ENCODE data around the gene STARD6. TPM values are rescaled to one million over a fixed set of nuclear protein-coding genes. Genes with fewer than 3 reads are reported as not detected.
A peak's percentile ranks its signal among the peaks of the same experiment; 100 is the strongest.
"Not testable (repeated sequence)": the region's sequence is repeated elsewhere in the genome, so short reads cannot be mapped to it uniquely, and the experiment has no call there.

Gene STARD6
- total RNA-seq, result not detected
- long read RNA-seq, result 0 reads

GRCh38 chr18:54357660-54358494 is at the start of gene STARD6, which contains the start of gene C18orf54:
TSS of gene STARD6 (minus strand) at chr18:54357858. CDS start at chr18:54354573, 3,285 bp downstream.
TSS of gene C18orf54 (plus strand) at chr18:54357906. CDS start at chr18:54360573, 2,667 bp downstream.
- intact Hi-C loops (cut with DNase I), result loop anchor here (2.0 to 5.0 kb wide), 2 partner anchors 89 to 136 kb away; partner anchors contain the start of genes MBD2 and POLI
- DNase-seq (ENCODE audit: low spot score), result peak; percentile 94

DNA sequence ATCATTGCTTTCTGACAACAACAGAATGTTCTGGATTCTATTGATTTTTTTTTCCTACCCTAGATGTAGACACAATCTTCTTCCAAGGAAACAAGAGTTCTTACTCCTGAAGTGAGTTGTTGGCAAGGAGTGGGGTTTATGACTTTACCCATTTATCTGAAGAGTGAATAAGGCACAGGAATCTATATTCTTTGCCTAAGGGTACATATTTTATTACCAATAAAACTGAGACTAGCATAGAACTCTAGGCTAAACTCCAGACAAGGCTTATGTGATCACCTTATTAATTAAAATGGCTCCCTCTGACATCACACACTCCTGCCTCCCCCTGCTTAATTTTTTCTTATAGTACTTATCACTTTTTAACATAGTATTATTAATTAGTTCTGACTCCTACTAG is 47.6 kb upstream of the STARD6 start:
- intact Hi-C loops (cut with DNase I), result no loop called here
- no peak for DNase-seq (ENCODE audit: low spot score)

GRCh38 chr18:54396760-54397159 is 39.1 kb upstream of the STARD6 start:
- intact Hi-C loops (cut with DNase I), result loop anchor here (10.0 kb wide), 1 partner anchor 278 kb away; no protein-coding TSS in a partner anchor
- DNase-seq (ENCODE audit: low spot score), result no peak

GRCh38 chr18:54393648-54394294 is 36.1 kb upstream of the STARD6 start:
- intact Hi-C loops (cut with DNase I), result loop anchor here (10.0 kb wide), 1 partner anchor 281 kb away; no protein-coding TSS in a partner anchor
- DNase-seq (ENCODE audit: low spot score), result no peak

DNA sequence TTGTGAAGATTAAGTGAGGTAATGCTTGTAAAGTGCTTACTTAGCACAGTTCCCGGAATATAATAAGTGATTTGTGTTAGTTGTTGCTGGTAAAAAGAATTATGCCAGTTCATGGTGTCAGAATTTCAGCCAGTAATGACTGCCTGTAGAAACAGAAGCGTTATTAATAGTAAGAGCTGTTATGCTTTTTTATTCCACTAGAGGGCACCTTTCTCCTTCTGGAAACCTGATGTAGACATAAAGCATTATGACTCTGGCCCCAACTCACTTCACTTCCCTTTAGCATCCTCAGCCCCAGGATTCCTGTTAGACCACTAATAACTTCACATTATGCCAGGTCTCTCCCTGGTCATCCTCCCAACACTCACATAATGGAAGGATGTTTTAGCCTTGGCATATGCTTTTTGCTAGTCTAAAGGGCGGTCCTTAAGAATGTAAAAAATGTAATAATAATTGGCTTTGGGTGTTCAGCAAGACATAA is 34.9 kb upstream of the STARD6 start:
- intact Hi-C loops (cut with DNase I), result loop anchor here (10.0 kb wide), 1 partner anchor 282 kb away; no protein-coding TSS in a partner anchor
- DNase-seq (ENCODE audit: low spot score), result no peak

- DNase-seq (ENCODE audit: low spot score), result no peak
- intact Hi-C loops (cut with DNase I), result loop anchor here (10.0 kb wide), 1 partner anchor 284 kb away; no protein-coding TSS in a partner anchor
These were observed 33.2 kb upstream of the STARD6 start for GRCh38 chr18:54390838-54391237.

- no peak for DNase-seq (ENCODE audit: low spot score)
- intact Hi-C loops (cut with DNase I), result no loop called here
These were observed 31.5 kb upstream of the STARD6 start for GRCh38 chr18:54389143-54389505.

DNA sequence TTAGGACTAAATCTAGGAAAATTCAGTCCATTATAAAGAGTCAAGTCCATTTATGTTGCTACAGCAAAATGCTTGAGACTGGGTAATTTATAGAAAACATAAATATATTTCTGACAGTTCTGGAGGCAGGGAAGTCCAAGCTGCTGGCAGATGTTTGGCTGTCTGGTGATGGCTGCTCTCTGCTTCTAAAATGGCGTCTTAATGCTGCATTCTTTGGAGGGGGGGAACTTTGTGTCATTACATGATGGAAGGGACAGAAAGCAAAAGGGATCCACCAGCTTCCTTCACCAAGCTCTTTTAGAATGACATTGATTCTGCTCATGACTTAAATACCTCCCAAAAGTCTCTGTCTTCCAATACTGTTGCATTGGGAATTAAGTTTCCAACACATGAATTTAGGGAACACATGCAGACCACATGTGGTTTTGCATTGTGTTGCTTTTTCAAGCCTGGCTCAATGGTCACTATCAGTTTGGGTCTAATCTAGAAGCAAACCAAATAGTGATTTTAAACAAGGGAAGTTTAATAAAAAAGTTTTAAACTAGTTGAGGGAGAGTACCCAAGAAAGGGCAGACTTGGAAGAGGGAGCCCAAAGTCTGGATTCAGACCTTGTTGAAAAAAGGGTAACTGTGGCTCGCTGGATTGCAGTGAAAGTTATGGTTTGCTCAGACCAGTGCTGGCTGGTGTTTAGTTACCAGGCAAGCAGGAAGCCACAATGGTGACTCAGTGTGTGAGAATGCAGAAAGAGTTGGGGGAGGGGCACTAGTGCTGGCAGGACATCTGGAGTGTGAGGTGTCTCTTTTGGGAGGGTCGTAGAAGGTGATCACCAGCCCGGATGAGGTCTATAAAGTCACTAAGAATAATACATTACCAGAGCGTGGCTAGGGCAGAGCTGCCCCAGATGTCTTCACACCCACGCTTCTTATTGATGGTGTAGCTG is 30.8 kb upstream of the STARD6 start:
- DNase-seq (ENCODE audit: low spot score), result no peak
- intact Hi-C loops (cut with DNase I), result no loop called here

GRCh38 chr18:54387631-54388030 is 30.0 kb upstream of the STARD6 start:
- DNase-seq (ENCODE audit: low spot score), result no peak
- intact Hi-C loops (cut with DNase I), result no loop called here

DNA sequence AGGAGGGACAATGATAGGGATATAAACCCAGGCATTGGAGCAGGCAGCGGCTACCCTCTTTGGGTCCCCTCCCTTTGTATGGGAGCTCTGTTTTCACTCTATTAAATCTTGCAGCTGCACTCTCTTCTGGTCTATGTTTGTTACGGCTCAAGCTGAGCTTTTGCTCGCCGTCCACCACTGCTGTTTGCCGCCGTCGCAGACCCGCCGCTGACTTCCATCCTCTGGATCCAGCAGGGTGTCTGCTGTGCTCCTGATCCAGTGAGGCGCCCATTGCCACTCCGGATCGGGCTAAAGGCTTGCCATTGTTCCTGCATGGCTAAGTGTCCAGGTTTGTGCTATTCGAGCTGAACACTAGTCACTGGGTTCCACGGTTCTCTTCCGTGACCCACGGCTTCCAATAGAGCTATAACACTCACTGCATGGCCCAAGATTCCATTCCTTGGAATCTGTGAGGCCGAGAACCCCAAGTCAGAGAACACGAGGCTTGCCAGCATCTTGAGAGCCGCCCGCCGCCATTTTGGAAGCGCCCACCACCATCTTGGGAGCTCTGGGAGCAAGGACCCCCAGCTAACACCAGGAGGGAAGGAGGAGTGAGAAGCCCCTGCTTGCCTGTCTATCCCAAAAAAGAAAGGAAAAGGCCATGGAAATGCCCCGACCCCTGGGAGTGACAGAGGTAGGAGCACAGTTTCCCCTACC is 29.3 kb upstream of the STARD6 start:
- intact Hi-C loops (cut with DNase I); DNase-seq (ENCODE audit: low spot score): not testable (repeated sequence)

DNA sequence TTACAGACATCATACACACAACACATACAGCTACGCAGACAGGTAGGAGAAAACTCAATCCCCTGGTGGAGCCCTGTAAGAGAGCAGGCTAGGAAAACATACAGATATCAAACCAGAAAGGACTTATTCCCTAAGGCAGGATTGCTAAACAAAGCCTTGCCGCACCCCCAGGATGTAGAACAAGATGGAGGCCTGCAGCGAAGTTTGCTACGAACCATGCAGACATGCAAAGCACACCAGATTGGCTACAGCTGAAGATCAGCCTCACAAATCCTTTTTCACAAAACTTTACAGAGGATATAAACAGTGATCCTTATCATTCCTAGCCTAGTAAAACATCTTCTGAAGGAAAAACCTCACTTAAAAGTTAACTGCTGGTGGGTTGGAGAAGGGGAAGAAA is 28.4 kb upstream of the STARD6 start:
- intact Hi-C loops (cut with DNase I), result no loop called here
- DNase-seq (ENCODE audit: low spot score), result no peak

DNA sequence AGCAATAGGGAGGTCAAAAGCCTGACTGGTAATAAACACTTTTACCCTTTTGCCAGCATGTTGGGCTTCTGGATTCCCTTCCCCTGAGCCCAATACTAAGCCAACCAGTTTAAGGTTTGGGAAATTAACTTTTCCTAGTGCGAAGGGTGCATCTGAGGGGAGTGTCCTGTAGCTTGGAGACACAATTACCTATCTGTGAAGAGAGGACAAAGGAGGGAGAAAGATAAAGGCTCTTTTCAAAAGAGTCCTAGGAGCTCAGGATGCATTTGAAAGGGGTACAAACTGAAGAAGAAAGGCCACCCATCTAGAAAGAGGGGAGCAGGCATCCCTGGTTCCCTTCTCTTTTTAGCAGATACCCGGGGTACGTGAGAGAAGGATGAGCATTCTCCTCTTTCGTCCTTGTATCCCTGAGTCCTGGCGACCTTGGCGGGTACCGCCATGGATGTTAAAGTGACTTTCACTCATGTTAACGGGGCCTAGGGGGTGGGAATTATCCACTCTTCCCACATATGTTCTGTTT is 25.1 kb upstream of the STARD6 start:
- no peak for DNase-seq (ENCODE audit: low spot score)
- intact Hi-C loops (cut with DNase I), result no loop called here

DNA sequence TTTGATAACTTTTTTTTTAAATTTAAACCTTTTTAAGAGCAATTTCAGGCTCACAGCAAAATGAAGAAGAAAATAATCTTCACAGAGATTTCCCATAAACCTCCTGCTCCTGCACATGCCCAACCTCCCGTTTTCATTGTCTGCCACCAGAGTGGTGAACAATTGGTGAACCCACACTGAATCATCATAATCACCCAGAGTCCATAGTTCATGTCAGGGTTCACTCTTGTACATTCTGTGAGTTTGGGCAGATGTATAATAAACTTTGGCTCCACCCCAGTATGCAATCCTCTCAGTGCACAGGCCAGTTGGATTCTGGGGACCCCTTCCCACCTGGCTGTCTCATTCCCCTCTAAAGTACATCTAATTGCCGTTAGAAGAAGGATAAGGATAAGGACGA is 24.4 kb upstream of the STARD6 start:
- DNase-seq (ENCODE audit: low spot score), result no peak
- intact Hi-C loops (cut with DNase I), result no loop called here

DNA sequence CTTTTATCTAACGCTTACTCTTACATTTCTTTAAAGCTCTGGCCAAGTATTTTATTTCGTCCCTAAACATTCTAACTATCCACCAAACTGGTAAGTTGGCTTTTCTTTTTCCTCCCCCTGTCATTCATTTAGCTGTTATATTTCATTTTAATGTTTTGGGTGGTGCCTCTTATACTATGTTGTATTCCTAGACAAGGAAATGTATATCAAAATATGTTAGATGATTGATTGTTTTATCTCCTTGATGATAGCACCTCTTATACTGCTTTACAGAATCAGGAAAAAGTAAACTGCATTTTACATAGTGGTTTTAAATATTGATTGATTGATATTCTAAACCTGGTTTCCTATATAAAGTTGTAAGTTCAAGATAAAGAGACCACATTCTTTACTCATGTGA is 24.0 kb upstream of the STARD6 start:
- no peak for DNase-seq (ENCODE audit: low spot score)
- intact Hi-C loops (cut with DNase I), result no loop called here

DNA sequence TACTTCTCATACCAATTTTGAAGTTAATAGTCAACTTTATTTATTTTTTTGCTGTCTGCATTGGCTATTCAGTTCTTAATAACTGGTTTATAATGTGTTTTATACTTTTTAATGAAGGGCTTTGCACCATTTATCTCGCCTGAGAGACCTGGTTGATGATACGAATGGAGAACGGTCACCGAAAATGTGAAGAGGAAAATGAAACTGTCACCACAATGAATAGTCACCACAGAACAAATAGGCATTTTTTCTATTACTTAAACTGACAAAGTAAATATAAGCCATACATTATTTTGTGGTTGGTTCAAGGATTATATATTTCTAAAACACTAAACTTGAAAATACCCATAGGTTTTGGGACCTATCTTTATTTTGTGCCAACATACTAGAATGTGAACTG is 20.4 kb upstream of the STARD6 start:
- intact Hi-C loops (cut with DNase I), result no loop called here
- no peak for DNase-seq (ENCODE audit: low spot score)

DNA sequence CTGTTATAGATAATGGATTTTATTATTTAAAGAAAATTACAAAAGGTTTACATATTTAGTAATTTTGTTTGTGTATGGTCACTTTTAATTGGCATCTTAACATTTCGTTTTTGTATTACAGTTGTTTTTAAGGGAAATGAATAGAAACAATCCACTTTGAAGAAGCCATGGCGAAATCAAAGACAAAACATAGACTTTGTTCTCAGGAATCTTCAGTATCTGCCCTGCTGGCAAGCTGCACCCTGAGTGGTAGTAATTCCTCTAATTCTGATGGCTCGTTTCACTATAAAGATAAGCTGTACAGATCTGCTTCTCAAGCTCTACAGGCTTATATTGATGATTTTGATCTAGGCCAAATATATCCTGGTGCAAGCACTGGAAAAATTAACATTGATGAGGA is 2.7 kb upstream of the STARD6 start:
- intact Hi-C loops (cut with DNase I), result no loop called here
- no peak for DNase-seq (ENCODE audit: low spot score)

DNA sequence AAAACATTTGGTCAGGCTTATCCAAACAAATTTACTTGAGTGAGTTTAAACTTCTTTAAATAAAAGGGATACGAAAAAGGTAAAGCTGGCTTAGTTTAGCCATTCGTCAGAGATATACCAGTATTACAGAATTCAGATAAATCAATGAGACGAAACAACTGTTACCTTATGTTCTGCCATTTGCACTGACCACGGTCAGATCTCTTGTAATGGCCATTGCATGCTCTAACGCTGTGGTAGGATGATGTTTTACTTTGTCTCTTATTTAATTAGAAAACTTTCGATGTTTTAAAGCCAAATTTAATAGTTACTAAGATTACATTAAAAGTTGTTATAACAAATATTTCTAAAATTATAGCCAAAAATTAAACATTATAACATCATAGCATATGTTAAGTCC is 1.6 kb upstream of the STARD6 start:
- intact Hi-C loops (cut with DNase I), result loop anchor here (5.0 kb wide), 1 partner anchor 137 kb away; the partner anchor contains the start of gene MBD2
- DNase-seq (ENCODE audit: low spot score), result no peak

GRCh38 chr18:54358495-54359040 is 910 bp upstream of the STARD6 start:
- intact Hi-C loops (cut with DNase I), result loop anchor here (5.0 kb wide), 1 partner anchor 136 kb away; the partner anchor contains the start of gene MBD2
- DNase-seq (ENCODE audit: low spot score), result peak; percentile 75
